SK-N-SH treated with all-trans-retinoic acid at 6 μM for 48 hours (cell line): ENCODE results near the gene POLR2E.

Experiments used
- ATAC-seq: fragments of 200-7000 bp; cut with Tn5 transposase; 3 replicates; pipeline ENCODE4 v1.9.1; 2020; ENCODE audit warnings: mild to moderate bottlenecking, moderate library complexity
- ARNTL ChIP-seq: fragments of 450-650 bp; formaldehyde crosslinking; IDR thresholded peaks from 2 replicates; pipeline ENCODE4 v1.5.0; 2020; ENCODE audit warnings: low read depth, mild to moderate bottlenecking, moderate library complexity, borderline replicate concordance
- BACH2 ChIP-seq: fragments of 250-450 bp; sonication (Bioruptor Pico); IDR thresholded peaks from 2 replicates; pipeline ENCODE4 v1.9.0; 2021; ENCODE audit warnings: mild to moderate bottlenecking, borderline replicate concordance
- CSDC2 ChIP-seq: fragments of 250-450 bp; sonication (Bioruptor Pico); IDR thresholded peaks from 2 replicates; pipeline ENCODE4 v1.5.0; 2020; ENCODE audit warnings: mild to moderate bottlenecking, moderate library complexity
- CSRNP3 ChIP-seq: fragments of 250-450 bp; sonication (Bioruptor Pico); IDR thresholded peaks from 2 replicates; pipeline ENCODE4 v1.5.1; 2021; ENCODE audit warnings: mild to moderate bottlenecking, moderate library complexity
- ESRRG ChIP-seq: fragments of 250-450 bp; sonication (Bioruptor Pico); IDR thresholded peaks from 2 replicates; pipeline ENCODE4 v1.6.1; 2021; ENCODE audit warnings: mild to moderate bottlenecking
- GLIS3 ChIP-seq: fragments of 250-450 bp; sonication (Bioruptor Pico); IDR thresholded peaks from 2 replicates; pipeline ENCODE4 v1.5.0; 2020; ENCODE audit warnings: mild to moderate bottlenecking, moderate library complexity
- ISL1 ChIP-seq: fragments of 250-450 bp; sonication (Bioruptor Pico); IDR thresholded peaks from 2 replicates; pipeline ENCODE4 v2.1.2; 2022; ENCODE audit warnings: mild to moderate bottlenecking, moderate library complexity
- OSR1 ChIP-seq: fragments of 250-450 bp; sonication (Bioruptor Pico); IDR thresholded peaks from 2 replicates; pipeline ENCODE4 v1.8.0; 2022; ENCODE audit warnings: moderate library complexity, mild to moderate bottlenecking, inconsistent platforms
- PATZ1 ChIP-seq: fragments of 250-450 bp; sonication (Bioruptor Pico); IDR thresholded peaks from 2 replicates; pipeline ENCODE4 v1.8.0; 2020; ENCODE audit warnings: mild to moderate bottlenecking, moderate library complexity, borderline replicate concordance
- POU6F1 ChIP-seq: fragments of 250-450 bp; sonication (Bioruptor Pico); IDR thresholded peaks from 2 replicates; pipeline ENCODE4 v1.8.0; 2021; ENCODE audit warnings: low read depth, mild to moderate bottlenecking, moderate library complexity, borderline replicate concordance
- PPARA ChIP-seq: fragments of 250-450 bp; sonication (Bioruptor Pico); IDR thresholded peaks from 2 replicates; pipeline ENCODE4 v1.5.0; 2020; ENCODE audit warnings: mild to moderate bottlenecking, borderline replicate concordance
- RARB ChIP-seq: fragments of 250-450 bp; sonication (Bioruptor Pico); IDR thresholded peaks from 2 replicates; pipeline ENCODE4 v1.8.0; 2021; ENCODE audit warnings: mild to moderate bottlenecking, moderate library complexity
- SNAI2 ChIP-seq: fragments of 250-450 bp; sonication (Bioruptor Pico); IDR thresholded peaks from 2 replicates; pipeline ENCODE4 v1.5.0; 2020; ENCODE audit warnings: mild to moderate bottlenecking, moderate library complexity
- TCF4 ChIP-seq: fragments of 250-450 bp; sonication (Bioruptor Pico); IDR thresholded peaks from 2 replicates; pipeline ENCODE4 v1.8.0; 2021; ENCODE audit warnings: mild to moderate bottlenecking, moderate library complexity, borderline replicate concordance
- TOX ChIP-seq: fragments of 250-450 bp; sonication (Bioruptor Pico); IDR thresholded peaks from 2 replicates; pipeline ENCODE4 v1.8.0; 2021; ENCODE audit warnings: mild to moderate bottlenecking, moderate library complexity, borderline replicate concordance
- TSHZ2 ChIP-seq: fragments of 250-450 bp; sonication (Bioruptor Pico); IDR thresholded peaks from 2 replicates; pipeline ENCODE4 v1.5.0; 2020; ENCODE audit warnings: mild to moderate bottlenecking, moderate library complexity
- ZC3H10 ChIP-seq: fragments of 250-450 bp; sonication (Bioruptor Pico); IDR thresholded peaks from 2 replicates; pipeline ENCODE4 v1.5.1; 2021; ENCODE audit warnings: mild to moderate bottlenecking, moderate library complexity
- ZFP3 ChIP-seq: fragments of 250-450 bp; sonication (Bioruptor Pico); IDR thresholded peaks from 2 replicates; pipeline ENCODE4 v1.5.0; 2020; ENCODE audit warnings: mild to moderate bottlenecking, moderate library complexity
- ZFP30 ChIP-seq: fragments of 450-650 bp; formaldehyde crosslinking; IDR thresholded peaks from 2 replicates; pipeline ENCODE4 v1.5.0; 2022; ENCODE audit warnings: mild to moderate bottlenecking, moderate library complexity
- ZNF565 ChIP-seq: fragments of 450-650 bp; formaldehyde crosslinking; conservative IDR thresholded peaks from 2 replicates; pipeline ENCODE4 v1.5.0; 2020; ENCODE audit warnings: low read depth, mild to moderate bottlenecking, moderate library complexity
- ZNF8 ChIP-seq: fragments of 450-650 bp; formaldehyde crosslinking; IDR thresholded peaks from 2 replicates; pipeline ENCODE4 v1.5.0; 2020; ENCODE audit warnings: mild to moderate bottlenecking, moderate library complexity

POLR2E gene

GRCh38 chr19:1055028-1055425 lies 40.1 kb downstream of the POLR2E start:
- no peak for ATAC-seq
- TF ChIP-seq RARB (CRISPR knock-in tag) (no peak), OSR1 (CRISPR knock-in tag) (no peak), PPARA (CRISPR knock-in tag) (no peak), GLIS3 (CRISPR knock-in tag) (no peak), PATZ1 (CRISPR knock-in tag) (no peak), BACH2 (CRISPR knock-in tag) (no peak), CSDC2 (no peak), ZFP3 (no peak), ISL1 (CRISPR knock-in tag) (no peak), POU6F1 (CRISPR knock-in tag) (no peak), ZNF565 (no peak), ZNF8 (CRISPR knock-in tag) (no peak), ZC3H10 (CRISPR knock-in tag) (no peak), TCF4 (CRISPR knock-in tag) (no peak), ARNTL (CRISPR knock-in tag) (no peak), ESRRG (CRISPR knock-in tag) (no peak), SNAI2 (no peak)
- TF ChIP-seq, all 23 proteins: peak for 0

- ATAC-seq, result no peak; the same call in 2 of the 3 replicates
- TF ChIP-seq BACH2 (CRISPR knock-in tag), result no peak
- no peak for TF ChIP-seq CSRNP3 (CRISPR knock-in tag)
- no peak for TF ChIP-seq RARB (CRISPR knock-in tag)
- TF ChIP-seq TCF4 (CRISPR knock-in tag), result no peak
- no peak for TF ChIP-seq ZNF565
- no peak for TF ChIP-seq SNAI2
- no peak for TF ChIP-seq ZC3H10 (CRISPR knock-in tag)
- no peak for TF ChIP-seq ZFP30
- no peak for TF ChIP-seq TOX (CRISPR knock-in tag)
- no peak for TF ChIP-seq TSHZ2 (CRISPR knock-in tag)
- TF ChIP-seq ZNF8 (CRISPR knock-in tag), result no peak
- no peak for TF ChIP-seq CSDC2
- no peak for TF ChIP-seq PATZ1 (CRISPR knock-in tag)
- no peak for TF ChIP-seq ARNTL (CRISPR knock-in tag)
- TF ChIP-seq ISL1 (CRISPR knock-in tag), result no peak
- no peak for TF ChIP-seq PPARA (CRISPR knock-in tag)
- no peak for TF ChIP-seq GLIS3 (CRISPR knock-in tag)
- TF ChIP-seq ESRRG (CRISPR knock-in tag), result no peak
Observed at GRCh38 chr19:1054102-1055027, 40.8 kb downstream of the POLR2E start.
